HG03108 (cell line): ENCODE results near the gene PTPN1.
"Not testable (repeated sequence)": the region's sequence is repeated elsewhere in the genome, so short reads cannot be mapped to it uniquely, and the experiment has no call there.

Experiments used
- ATAC-seq: cut with Tn5 transposase; IDR thresholded peaks from one replicate; pipeline ENCODE4 v1.9.1; 2021; ENCODE audit warnings: moderate library complexity; ENCODE audit not compliant: unreplicated experiment

The PTPN1 gene

DNA sequence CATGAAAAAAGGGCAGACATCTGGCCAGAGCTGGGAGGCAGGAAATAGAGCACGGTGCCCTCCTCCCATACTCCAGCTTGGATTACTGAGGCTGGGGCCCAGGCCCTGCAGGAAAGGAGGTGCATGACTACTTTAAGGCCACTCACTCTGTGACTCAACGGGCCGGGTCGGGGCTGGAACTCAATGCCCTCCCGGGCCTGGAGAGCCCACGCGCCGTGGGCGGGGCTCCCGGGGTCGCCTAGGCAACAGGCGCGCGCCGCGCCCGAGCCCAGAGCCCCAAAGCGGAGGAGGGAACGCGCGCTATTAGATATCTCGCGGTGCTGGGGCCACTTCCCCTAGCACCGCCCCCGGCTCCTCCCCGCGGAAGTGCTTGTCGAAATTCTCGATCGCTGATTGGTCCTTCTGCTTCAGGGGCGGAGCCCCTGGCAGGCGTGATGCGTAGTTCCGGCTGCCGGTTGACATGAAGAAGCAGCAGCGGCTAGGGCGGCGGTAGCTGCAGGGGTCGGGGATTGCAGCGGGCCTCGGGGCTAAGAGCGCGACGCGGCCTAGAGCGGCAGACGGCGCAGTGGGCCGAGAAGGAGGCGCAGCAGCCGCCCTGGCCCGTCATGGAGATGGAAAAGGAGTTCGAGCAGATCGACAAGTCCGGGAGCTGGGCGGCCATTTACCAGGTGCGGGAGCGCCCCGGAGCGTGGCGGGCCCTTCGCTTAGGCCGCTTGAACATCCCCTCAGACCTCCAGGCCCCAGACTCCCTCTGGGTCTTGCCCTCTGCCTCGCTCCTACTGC lies at the start of gene PTPN1:
Gene PTPN1, plus strand, starts transcription at position 461 of the 783 bp plus-strand sequence. Its CDS starts 145 bp downstream, at position 606.
- ATAC-seq, result peak; percentile 87

DNA sequence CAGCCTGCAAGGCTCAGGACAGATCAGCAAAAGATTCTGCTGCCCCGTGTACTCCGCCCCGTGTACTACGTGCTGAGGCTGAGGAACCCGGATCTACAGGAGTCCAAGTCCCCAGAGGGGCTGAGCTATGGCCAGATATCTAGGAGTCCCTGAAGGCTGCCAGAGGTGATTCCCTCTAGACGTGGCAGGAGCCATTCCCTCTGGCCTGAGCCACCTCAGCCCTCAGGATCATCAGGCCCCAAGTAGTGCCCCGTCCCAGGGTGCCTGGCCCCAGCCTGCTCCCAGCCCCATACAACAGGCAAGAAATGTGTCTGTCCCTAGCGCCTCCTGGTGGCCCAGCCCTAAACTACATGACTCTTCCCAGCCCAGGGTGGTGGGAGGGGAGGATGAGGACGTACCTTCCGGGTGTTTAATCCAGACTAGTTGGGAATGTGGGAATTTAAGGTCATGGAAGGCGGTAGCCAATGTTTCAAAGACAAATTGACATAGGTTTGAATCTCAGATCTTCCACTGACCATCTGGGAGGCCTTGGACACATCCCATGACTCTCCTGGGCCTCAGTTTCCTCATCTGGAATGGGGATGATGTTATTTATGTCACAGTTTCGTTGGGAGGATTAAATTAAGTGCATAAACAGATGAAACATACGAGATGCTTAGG lies 49.4 kb upstream of the PTPN1 start:
- peak; percentile 64 for ATAC-seq

DNA sequence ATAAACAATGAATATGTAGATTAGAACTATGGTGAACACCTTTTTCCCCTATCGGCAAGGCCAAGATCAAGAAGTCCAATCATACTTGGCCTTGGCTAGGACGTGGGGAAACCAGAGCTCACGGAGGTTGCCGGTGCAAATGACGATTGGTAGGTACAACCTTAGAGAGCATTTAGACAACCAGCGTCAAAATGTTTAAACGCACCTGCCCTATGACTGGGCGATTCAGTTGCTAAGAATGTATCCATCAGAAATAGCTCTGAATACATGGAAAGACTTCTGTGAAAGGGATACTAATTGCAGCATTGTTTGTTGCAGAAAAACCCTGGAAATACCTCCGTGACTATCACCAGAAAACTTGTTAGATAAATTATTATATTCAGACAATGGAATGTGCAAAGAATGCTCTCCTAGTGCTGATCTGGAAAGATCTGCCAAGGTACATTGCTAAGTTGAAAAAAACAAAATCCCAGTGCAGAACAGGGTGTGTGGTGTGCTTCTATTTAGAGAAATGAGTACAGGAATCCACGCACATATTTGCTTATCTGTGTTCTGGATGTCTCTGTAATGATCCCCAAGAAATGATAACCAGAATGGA lies 48.0 kb upstream of the PTPN1 start:
- no peak for ATAC-seq

DNA sequence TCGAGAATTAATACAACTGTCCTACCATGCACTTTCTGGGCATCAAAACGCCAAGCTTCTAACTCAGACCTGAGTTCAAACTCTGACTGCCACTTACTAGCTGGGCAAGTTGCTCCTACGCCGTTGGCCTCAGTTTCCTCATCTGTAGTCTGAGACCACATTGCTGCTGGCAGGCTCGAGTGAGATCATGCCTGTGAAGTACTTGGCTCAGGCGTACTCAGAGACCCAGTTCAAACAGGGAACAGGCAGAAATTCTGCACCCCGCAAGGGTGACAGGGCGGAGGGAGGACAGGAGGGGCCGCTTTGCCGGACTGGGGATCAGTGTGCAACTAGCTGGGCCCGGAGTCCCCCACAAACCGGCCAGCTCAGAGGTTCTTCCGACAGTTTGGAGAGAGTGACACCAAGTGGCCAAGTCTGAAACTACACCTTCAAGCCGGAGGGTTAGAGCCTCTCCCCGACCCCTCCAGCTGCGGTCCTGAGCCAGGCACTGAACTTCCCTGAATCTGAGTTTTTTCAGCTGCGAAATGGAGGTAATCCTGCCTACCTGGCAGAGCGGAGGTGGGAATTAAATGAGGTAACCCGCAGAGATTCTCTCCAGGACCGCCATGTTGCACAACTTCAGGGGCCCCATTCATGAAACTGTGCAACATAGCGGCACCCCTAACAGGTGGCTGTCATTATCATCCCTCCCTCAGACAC lies 46.0 kb upstream of the PTPN1 start:
- ATAC-seq, result no peak

DNA sequence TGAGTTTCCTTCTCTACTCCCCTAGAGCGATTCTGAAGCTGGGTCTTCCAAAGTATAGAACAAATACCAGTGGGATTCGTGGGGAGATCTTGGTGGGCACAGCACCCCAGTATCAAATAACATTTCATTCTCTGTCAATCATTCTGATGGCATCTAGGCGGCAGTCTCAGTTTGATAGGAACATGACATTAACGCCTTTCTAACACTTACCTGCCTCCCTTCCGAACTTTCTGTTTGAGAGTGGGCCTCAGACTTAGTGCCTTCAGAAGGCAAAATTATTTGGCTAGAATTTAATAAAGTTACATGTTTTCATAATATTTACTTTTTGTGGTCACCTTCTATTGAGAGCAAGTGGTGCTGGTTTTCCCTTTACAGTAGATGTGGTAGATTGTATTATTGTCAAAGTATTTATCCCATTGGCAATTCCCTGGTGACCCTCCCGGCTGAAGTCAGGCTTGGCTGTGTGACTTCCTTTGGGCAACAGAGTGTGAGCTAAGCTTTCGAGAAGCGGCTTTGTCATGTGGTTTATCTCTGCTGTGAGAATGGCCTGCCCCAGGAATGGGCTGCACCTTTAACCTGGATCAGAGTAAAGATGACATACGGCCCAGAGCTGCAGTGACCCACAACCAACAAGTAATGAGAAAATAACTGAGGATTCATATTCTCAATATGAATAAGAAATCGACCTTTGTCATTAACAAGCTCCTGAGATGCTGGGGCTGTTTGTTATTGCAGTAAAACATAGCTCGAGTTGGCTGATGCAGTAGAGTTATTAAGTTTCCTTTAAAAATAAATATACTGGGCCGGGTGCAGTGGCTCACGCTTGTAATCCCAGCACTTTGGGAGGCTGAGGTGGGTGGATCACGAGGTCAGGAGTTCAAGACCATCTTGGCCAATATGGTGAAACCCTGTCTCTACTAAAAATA lies 45.2 kb upstream of the PTPN1 start:
- ATAC-seq, result no peak

DNA sequence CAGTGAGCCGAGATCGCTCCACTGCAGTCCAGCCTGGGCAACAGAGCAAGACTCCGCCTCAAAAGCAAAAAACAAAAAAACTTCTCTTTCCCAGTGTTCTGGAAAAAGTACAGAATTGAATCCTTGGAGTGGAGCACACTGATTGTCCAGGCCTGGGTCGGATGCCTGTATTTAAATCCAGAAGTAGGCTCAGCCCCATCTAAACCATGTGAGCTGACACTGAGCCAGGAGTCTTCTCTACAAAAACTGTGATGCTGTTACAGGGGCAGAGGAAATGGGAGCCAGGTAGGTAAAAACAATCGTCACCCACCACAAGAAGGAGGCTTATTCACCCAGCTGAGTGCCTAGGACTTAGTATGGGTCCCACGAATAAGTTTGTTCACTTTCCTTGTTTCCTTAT lies 43.0 kb upstream of the PTPN1 start:
- ATAC-seq, result no peak

DNA sequence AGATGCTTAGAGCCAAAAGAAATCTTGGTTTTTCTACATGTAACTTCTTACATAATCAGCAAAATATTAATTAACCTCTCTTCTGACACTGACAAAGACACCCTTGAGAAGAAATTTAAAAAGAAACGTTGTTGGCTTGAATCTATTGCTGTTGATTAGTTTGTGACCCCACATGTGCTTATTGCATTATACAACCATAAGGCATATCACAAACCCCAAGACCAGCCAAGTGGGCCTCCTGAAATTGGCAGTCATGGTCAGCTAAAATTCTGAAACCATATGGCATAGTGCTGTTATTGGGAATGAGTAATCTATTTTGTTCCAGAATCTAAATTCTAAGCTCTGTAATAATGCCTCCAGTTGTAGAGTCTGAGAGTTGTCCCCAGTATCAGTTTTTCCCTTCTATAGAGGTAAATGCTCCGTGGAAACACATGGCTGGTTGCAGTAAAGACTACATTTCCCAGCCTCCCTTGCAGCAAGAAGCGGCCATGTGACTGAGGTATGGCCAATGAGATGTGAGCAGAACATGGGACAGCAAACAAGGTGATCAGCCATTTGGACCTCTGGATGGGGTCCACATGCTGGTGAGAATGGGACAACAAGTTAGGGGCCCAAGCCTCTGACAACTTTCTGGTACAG lies 42.3 kb upstream of the PTPN1 start:
- ATAC-seq, result no peak

DNA sequence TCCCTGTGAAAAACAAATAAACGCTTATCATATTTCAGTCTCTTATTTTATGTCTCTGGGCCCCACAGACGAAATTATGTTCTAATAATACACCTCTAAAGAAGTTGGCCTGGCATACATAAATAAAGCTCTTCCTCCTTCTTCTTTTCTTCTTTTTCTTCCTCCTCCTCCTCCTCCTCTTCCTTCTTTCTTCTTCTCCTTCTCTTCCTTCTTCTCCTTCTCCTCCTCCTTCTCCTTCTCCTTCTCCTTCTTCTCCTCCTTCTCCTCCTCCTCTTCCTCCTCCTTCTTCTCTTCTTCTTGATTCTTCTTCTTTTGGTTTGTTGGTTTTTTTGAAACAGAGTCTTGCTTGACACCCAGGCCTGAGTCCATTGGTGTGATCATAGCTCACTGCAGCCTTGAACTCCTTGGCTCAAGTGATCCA lies 41.8 kb upstream of the PTPN1 start:
- ATAC-seq, result no peak

DNA sequence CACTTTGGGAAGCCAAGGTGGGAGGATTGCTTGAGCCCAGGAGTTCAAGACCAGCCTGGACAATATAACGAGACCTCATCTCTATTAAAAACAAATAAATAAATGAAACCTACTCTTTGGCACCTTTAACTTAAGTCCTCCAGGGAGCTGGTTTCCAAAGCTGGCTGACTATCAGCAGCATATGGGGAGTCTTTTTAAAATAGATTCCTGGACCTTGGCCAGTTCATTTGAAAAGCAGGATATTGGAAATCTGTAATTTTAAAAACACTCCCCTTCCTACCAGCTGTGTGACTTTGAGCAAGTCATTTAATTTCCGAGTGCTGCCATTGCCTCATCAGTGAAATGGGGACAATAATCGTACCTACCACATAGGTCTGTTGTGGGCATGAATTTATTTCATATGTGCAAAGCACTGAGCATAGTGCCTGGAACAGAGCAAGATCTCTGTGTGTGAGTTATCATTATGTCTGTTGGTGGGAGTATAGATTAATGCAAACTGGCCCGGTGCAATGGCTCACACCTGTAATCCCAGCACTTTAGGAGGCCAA lies 40.9 kb upstream of the PTPN1 start:
- no peak for ATAC-seq

DNA sequence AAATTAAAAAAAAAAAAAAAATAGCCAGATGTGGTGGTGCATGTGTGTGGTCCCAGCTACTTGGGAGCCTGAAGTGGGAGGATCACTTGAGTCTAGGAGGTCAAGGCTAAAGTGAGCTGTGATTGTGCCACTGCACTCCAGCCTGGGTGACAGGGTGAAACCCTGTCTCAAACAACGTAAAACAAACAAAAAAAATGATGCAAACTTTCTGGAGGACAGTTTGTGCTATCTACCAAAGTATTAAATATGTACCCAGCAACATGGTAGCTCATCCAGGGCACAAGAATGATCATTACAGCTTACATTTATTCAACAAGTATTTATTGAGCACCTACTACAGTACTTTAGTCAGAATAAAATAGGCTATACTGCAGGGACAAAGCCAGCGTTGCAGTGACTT lies 40.4 kb upstream of the PTPN1 start:
- no peak for ATAC-seq

DNA sequence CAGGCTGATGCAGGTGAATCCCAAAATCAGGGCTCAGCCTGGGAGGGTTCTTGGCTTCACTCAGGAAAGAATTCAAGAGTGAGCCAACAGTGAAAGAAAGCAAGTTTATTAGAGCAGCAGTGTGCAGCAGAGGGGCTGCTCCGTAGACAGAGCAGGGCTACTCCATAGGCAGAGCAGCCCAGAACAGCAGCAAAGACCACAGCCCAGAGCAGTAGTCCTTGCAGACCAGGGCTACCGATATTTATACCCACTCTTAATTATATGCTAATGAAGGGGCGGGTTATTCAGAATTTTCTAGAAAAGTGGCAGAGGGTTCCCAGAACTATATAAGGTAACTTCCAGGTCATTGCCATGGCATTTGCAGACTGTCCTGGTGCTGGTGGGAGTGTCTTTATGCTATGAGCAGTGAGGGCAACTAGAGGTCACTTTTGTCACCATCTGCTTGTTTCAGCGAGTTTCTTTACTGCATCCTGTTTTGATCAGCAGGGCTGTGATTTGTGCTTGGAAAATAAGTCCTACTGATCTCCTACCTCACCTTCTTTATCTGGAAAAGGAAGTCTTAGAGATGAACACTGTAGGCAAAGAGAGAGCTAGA lies 39.8 kb upstream of the PTPN1 start:
- no peak for ATAC-seq

DNA sequence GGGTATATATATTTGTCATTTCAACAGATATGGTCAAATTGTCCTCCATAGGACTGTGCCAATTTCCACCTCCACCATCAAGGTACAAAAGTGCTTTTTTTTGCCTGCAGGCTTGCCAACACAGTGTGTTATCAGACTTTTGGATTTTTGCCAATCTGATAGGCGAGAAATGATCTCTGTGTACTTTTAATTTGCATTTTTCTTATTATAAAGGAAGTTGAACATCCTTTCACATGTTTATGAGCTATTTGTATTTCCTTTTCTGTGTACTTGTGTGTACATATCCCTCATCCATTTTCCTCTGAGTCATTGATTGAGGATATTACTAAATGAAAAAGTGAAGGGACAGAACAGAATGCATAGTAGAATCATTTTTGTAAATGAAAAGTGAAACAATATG lies 39.0 kb upstream of the PTPN1 start:
- ATAC-seq, result no peak

DNA sequence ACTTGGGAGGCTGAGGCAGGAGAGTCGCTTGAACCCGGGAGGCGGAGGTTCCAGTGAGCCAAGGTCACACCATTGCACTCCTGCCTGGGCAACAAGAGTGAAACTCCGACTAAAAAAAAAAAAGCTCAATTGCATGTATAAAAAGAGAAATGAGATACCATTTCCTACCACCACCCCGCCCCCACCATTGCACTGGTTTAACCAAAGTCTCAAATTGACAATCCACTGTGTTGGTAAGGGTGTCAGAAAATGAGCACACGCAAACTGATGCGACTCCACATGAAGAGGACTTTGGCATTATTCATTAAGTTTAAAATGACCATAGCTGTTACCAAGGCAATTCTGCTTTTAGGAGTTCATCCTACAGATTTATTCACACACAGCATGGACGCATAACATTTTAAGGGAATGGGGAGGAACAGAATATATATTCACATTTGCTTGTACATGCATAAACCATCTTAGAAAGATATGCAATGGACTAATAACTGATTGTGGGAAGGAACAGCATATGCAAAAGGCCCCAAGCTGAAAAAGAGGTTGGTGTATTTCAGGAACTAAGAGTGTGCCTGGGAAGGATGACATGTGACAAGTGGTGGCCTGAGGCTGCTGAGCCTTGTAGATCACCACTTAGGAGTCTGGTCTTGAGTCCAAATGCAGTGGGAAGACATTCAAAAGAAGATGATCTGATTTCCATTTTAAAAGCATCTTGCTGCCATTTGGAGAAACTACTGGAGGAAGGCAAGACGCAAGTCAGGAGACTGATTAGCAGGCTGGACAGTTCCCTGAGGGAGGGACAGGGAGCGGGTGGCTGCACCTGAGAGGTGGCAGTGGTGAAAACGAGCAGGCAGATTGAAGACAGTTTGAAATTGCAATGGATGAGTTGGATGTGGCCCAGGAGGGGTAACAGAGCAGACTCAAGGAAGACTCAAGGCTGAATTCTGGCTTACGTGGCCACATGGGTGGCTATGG lies 37.2 kb upstream of the PTPN1 start:
- no peak for ATAC-seq

DNA sequence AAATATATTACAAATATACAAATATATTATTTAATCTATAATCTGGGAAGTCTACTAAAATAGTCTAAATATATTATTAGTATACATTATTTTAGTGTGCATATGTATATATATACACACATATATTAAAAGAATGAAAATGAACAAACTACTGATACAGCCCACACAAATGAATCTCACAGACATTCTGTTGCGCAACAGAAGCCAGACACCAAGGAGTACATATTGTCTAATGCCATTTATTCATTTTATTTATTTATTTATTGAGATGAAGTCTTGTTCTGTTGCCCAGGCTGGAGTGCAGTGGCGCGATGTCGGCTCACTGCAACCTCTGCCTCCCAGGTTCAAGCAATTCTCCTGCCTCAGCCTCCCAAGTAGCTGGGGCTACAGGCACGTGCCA lies 35.8 kb upstream of the PTPN1 start:
- ATAC-seq, result not testable (repeated sequence)

DNA sequence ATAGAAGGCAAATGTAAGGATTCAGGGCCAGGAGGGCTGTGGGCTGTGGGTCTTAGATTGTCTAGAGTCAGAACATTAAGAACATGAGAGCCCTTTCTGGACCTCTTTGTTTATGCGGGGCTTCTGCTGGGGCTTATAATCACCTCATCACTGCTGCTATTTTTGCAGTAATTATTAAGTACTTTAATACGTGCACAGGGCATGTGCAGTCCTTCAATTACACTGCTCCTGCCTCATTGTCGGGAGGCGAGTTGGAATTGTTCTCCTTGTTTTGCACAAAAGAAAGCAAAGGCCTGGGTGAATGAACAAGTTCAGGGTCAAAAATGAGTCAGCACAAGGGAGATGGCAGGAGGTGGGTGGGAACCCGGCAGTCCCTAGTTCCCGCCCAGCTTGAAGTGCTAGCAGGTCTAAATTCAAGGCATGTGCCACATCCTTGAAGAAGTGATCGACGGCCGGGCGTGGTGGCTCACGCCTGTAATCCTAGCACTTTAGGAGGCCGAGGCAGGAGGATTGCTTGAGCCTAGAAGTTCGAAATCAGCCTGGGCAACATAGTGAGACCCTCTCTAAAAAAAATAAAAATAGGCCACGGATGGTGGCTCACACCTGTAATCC lies 34.4 kb upstream of the PTPN1 start:
- ATAC-seq, result no peak

DNA sequence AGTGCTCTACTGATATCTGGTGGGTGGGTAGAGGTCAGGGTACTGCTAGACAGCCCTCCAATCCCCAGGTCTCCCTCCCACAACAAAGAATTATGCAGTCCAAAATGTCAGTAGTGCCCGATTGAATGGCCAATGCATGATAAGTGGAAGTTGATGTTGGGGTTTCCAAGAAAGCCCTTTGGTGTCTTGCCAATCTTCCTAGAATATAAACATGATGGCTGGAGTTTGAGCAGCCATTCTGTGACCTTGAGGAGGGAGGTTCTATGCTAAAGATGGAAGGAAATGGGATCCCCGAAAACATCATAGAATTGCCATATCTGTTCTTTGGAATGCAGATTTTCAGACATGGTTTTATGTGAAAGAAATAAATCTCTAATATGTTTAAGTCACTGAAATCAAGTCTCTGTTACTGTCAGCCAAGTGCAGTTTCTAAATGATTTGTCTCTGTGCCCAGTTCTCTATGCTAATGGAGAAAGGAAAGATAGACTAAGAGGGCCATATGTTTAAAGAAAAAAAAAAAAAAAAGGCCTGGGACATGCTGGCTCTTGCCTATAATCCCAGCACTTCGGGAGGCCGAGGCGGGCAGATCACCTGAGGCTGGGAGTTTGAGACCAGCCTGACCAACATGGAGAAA lies 32.8 kb upstream of the PTPN1 start:
- ATAC-seq, result no peak
